Ovary (tissue), 9 donors: ENCODE data around the gene FUT3. TPM values are rescaled to one million over a fixed set of nuclear protein-coding genes. Genes with fewer than 3 reads are reported as not detected.

Experiments
- DNase-seq, 5 donors: peaks; one replicate each; pipeline ENCODE4 v3.0.0-alpha.2; 2019 to 2020
- H3K27ac ChIP-seq, 2 donors: fragments of 200-600 bp; one replicate each; pipeline versions ENCODE4 v1.5.1 to v1.8.0; 2019 to 2022
- H3K27me3 ChIP-seq: fragments of 200-600 bp; one replicate; pipeline ENCODE4 v1.8.0; 2022
- H3K36me3 ChIP-seq: fragments of 200-600 bp; sonication (generic); one replicate; pipeline ENCODE4 v1.5.1; 2019
- H3K4me1 ChIP-seq: one replicate; pipeline ENCODE4 v1.8.1; 2013; ENCODE audit warnings: mild to moderate bottlenecking, moderate library complexity; ENCODE audit not compliant: insufficient read depth
- H3K4me3 ChIP-seq: fragments of 200-600 bp; sonication (generic); one replicate; pipeline ENCODE4 v1.5.1; 2017
- H3K9me3 ChIP-seq, 2 donors: fragments of 200-600 bp in 1 of 2; sonication (generic) in 1 of 2; one replicate each; pipeline versions ENCODE4 v1.5.1 to v1.8.1; 2013 to 2019; ENCODE audit warnings: mild to moderate bottlenecking in 1 of 2, moderate library complexity in 1 of 2
- EP300 ChIP-seq: sonication (generic); formaldehyde crosslinking; IDR thresholded peaks from one replicate; pipeline ENCODE4 v1.6.1; 2017; ENCODE audit warnings: antibody characterized with exemption
- POLR2A ChIP-seq: fragments of 450-650 bp; IDR thresholded peaks from one replicate; pipeline ENCODE4 v1.6.1; 2017; ENCODE audit warnings: antibody characterized with exemption, mild to moderate bottlenecking, moderate library complexity
- WGBS, 3 donors: extraction: QIAGEN DNeasy Blood & Tissue Kit in 1 of 3; methylation state at CpG; one replicate each; pipeline versions ENCODE4 v1.1.5 to v1.1.7; 2013 to 2017; 5-methylcytosine and 5-hydroxymethylcytosine counted together
- intact Hi-C, 4 donors: fragments of 100-400 bp; cut with DNase I; formaldehyde crosslinking; loops; one replicate each; pipeline versions ENCODE4 v1.11.0 to v1.15.1; 2022 to 2023
- polyA plus RNA-seq, 2 donors: library from polyadenylated mRNA; stranded (reverse); fragments of 200-250 nt in 1 of 2; fragments of 350-450 nt in 1 of 2; fragmentation: Illumina TruSeq in 1 of 2; extraction: RNeasy Lipid Tissue Mini Kit (QIAGEN cat#74804) in 1 of 2; gene quantifications; one replicate each; pipeline ENCODE4 v1.2.3, GENCODE V29; 2013 to 2014
- total RNA-seq, 7 donors: library from RNA; depleted of rRNA in 2 of 7; stranded (reverse); fragments of >200 nt in 2 of 7; fragmentation: NEBNext Ultra II Directional in 3 of 7; extraction: Animal tissue kit (Norgen Biotek cat#: 25700) in 3 of 7; gene quantifications; one replicate each; pipeline versions ENCODE4 v1.1.0 to v1.2.4, GENCODE V29; 2016 to 2023
- TF ChIP-seq, protein P1 (sequence below), 3 donors: fragments of 450-650 bp in 2 of 3; fragments of 200-600 bp in 1 of 3; IDR thresholded peaks; one replicate each; pipeline versions ENCODE4 v1.5.1 to v1.8.0; 2016 to 2022; ENCODE audit warnings: antibody characterized with exemption in 3 of 3, mild to moderate bottlenecking in 1 of 3
- donor health status: DM: no; HTN: no; CAD: no; lungs with moderate emphysema.
- donor health status: DM: no; HTN: no; CAD: no.
- donor health status: Bipolar disorder and iron deficiency.
- donor health status: DM: yes; HTN: yes; CAD: no.
- donor health status: DM: no; HTN: no; CAD: no.
- donor health status: DM: yes; HTN: yes; CAD: no.

The FUT3 gene
- total and polyA plus RNA-seq, 9 donors: 0.04 to 1.8 (median 0.15) TPM; not detected in 3

DNA sequence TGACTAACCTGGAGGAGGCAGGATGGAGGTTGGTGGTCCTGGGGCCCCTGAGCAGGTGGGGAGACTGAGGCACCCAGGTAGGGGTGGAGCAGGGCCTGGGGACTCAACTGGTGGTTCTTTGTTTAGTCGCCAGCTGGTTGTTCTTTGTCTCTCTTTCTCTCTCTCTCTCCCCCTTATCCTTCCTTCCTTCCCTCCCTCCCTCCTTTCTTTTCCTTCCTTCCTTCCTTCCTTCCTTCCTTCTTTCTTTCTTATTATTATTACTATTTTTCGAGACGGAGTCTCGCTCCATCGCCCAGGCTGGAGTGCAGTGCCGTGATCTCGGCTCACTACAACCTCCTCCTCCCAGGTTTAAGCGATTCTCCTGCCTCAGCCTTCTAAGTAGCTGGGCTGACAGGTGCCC, 53.0 kb downstream of the FUT3 start:
- TF ChIP-seq POLR2A: no peak
- TF ChIP-seq, protein P1, sequence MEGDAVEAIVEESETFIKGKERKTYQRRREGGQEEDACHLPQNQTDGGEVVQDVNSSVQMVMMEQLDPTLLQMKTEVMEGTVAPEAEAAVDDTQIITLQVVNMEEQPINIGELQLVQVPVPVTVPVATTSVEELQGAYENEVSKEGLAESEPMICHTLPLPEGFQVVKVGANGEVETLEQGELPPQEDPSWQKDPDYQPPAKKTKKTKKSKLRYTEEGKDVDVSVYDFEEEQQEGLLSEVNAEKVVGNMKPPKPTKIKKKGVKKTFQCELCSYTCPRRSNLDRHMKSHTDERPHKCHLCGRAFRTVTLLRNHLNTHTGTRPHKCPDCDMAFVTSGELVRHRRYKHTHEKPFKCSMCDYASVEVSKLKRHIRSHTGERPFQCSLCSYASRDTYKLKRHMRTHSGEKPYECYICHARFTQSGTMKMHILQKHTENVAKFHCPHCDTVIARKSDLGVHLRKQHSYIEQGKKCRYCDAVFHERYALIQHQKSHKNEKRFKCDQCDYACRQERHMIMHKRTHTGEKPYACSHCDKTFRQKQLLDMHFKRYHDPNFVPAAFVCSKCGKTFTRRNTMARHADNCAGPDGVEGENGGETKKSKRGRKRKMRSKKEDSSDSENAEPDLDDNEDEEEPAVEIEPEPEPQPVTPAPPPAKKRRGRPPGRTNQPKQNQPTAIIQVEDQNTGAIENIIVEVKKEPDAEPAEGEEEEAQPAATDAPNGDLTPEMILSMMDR (IDR thresholded peaks at IDR 0.05): no peak
- TF ChIP-seq EP300: no peak
- no peak overlapping the region for H3K4me3 ChIP-seq
- 90 to 91% (median 90%) methylated on average over 8 of the region's 8 CpGs for WGBS, 3 donors
- intact Hi-C loops: no loop called here
- no peaks in the 10 kb centered on the region for H3K9me3 ChIP-seq
- peaks cover 6% of the 10 kb centered on the region for H3K4me1 ChIP-seq
- no peaks in the 10 kb centered on the region for H3K36me3 ChIP-seq
- H3K27me3 ChIP-seq: no peaks in the 10 kb centered on the region
- DNase-seq: no peak
- H3K27ac ChIP-seq: no peak overlapping the region

GRCh38 chr19:5795382-5795919, 55.8 kb downstream of the FUT3 start:
- Histone ChIP-seq H3K36me3 (no peaks in the 10 kb centered on the region), H3K9me3 (no peaks in the 10 kb centered on the region), H3K27me3 (no peaks in the 10 kb centered on the region), H3K27ac (no peak overlapping the region), H3K4me1 (peaks cover 6% of the 10 kb centered on the region), H3K4me3 (no peak overlapping the region)
- intact Hi-C loops: no loop called here
- no peak for DNase-seq
- 81 to 82% (median 81%) methylated on average over 7 of the region's 7 CpGs for WGBS, 3 donors
- TF ChIP-seq EP300 (no peak), POLR2A (no peak)
- TF ChIP-seq, protein P1 (IDR thresholded peaks at IDR 0.05): no peak

DNA sequence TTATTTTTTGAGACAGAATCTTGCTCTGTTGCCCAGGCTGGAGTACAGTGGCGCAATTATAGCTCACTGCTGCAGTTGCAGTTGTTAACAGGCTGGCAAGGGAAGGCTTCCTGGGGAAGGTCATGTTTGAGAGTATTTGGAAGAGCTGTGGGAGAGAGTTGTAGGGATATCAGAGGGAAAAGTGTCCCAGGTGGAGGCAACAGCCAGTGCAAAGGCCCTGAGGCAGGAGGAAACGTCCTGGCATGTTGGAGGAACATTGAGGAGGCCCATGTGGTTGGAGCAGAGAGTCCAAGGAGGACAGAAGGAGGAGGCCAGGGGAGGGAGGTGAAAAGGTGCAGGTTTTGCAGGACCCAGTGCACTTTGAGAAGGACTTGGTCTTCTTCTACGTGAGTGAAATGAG, 58.1 kb downstream of the FUT3 start:
- no peaks in the 10 kb centered on the region for H3K4me1 ChIP-seq
- H3K27me3 ChIP-seq: no peaks in the 10 kb centered on the region
- WGBS, 3 donors: 79 to 88% (median 86%) methylated on average over 3 of the region's 3 CpGs
- no peak overlapping the region for H3K4me3 ChIP-seq
- no peak overlapping the region for H3K27ac ChIP-seq
- TF ChIP-seq POLR2A (no peak), EP300 (no peak)
- TF ChIP-seq, protein P1 (IDR thresholded peaks at IDR 0.05): no peak
- H3K36me3 ChIP-seq: peaks cover 2% of the 10 kb centered on the region
- DNase-seq: no peak
- intact Hi-C loops: no loop called here
- H3K9me3 ChIP-seq: no peaks in the 10 kb centered on the region

Other genes starting within 250 kb of the FUT3 start
- 100 to 1,000 TPM in 5 of 7 donors, 10 to 100 TPM in 2; 51.3 to 173 (median 109) TPM for gene SAFB2, start 228.7 kb downstream of the FUT3 start, total RNA-seq
- gene SAFB2, start 228.7 kb downstream of the FUT3 start, polyA plus RNA-seq: 100 to 1,000 TPM in 1 of 2 donors, 10 to 100 TPM in 1; 74.5 to 107 TPM
- 100 to 1,000 TPM in 1 of 7 donors, 10 to 100 TPM in 6; 66.9 to 108 (median 88.7) TPM for gene SAFB, start 228.4 kb downstream of the FUT3 start, total RNA-seq
- gene SAFB, start 228.4 kb downstream of the FUT3 start, polyA plus RNA-seq: 10 to 100 TPM; 64.1 to 72.5 TPM
- gene MICOS13, start 170.9 kb downstream of the FUT3 start, total RNA-seq: 10 to 100 TPM; 25.7 to 48.7 (median 44.2) TPM
- gene MICOS13, start 170.9 kb downstream of the FUT3 start, polyA plus RNA-seq: 10 to 100 TPM in 1 of 2 donors, 1 to 10 TPM in 1; 5.2 to 47.3 TPM
- 10 to 100 TPM in 2 of 7 donors, 1 to 10 TPM in 5; 3.1 to 20.7 (median 8.5) TPM for gene HSD11B1L, start 170.4 kb downstream of the FUT3 start, total RNA-seq
- 10 to 100 TPM in 1 of 2 donors, 1 to 10 TPM in 1; 3.5 to 10.6 TPM for gene HSD11B1L, start 170.4 kb downstream of the FUT3 start, polyA plus RNA-seq
- 1,000 to 10,000 TPM; 1,413 to 2,353 (median 1,897) TPM for gene RPL36, start 161.2 kb downstream of the FUT3 start, total RNA-seq
- gene RPL36, start 161.2 kb downstream of the FUT3 start, polyA plus RNA-seq: 1,000 to 10,000 TPM in 1 of 2 donors, 100 to 1,000 TPM in 1; 318 to 2,904 TPM
- gene LONP1, start 131.3 kb downstream of the FUT3 start, total RNA-seq: 10 to 100 TPM; 33.9 to 77.2 (median 56.1) TPM
- 10 to 100 TPM; 25.5 to 36.5 TPM for gene LONP1, start 131.3 kb downstream of the FUT3 start, polyA plus RNA-seq
- gene CATSPERD, start 130.8 kb downstream of the FUT3 start, total RNA-seq: 1 to 10 TPM in 1 of 7 donors, under 1 TPM in 1, not detected in 5; 0.67 to 4.5 TPM
- not detected for gene CATSPERD, start 130.8 kb downstream of the FUT3 start, polyA plus RNA-seq
- gene PRR22, start 66.7 kb downstream of the FUT3 start, total RNA-seq: 1 to 10 TPM in 5 of 7 donors, under 1 TPM in 2; 0.24 to 3.8 (median 2.3) TPM
- gene PRR22, start 66.7 kb downstream of the FUT3 start, polyA plus RNA-seq: 1 to 10 TPM in 1 of 2 donors, not detected in 1; 1.6 TPM
- gene DUS3L, start 60.3 kb downstream of the FUT3 start, total RNA-seq: 10 to 100 TPM; 29.3 to 50.1 (median 39.9) TPM
- 10 to 100 TPM in 1 of 2 donors, 1 to 10 TPM in 1; 1.2 to 39.7 TPM for gene DUS3L, start 60.3 kb downstream of the FUT3 start, polyA plus RNA-seq
- 1 to 10 TPM in 2 of 7 donors, under 1 TPM in 2, not detected in 3; 0.38 to 2.8 (median 1.3) TPM for gene NRTN, start 46.4 kb downstream of the FUT3 start, total RNA-seq
- under 1 TPM in 1 of 2 donors, not detected in 1; 0.11 TPM for gene NRTN, start 46.4 kb downstream of the FUT3 start, polyA plus RNA-seq
- gene FUT6, start 11.7 kb downstream of the FUT3 start, total RNA-seq: 1 to 10 TPM in 1 of 7 donors, under 1 TPM in 3, not detected in 3; 0.11 to 2.6 (median 0.38) TPM
- not detected for gene FUT6, start 11.7 kb downstream of the FUT3 start, polyA plus RNA-seq
- under 1 TPM in 3 of 7 donors, not detected in 4; 0.15 to 0.23 (median 0.22) TPM for gene FUT5, start 19.1 kb upstream of the FUT3 start, total RNA-seq
- not detected for gene FUT5, start 19.1 kb upstream of the FUT3 start, polyA plus RNA-seq
- 100 to 1,000 TPM; 169 to 352 (median 203) TPM for gene NDUFA11, start 52.3 kb upstream of the FUT3 start, total RNA-seq
- gene NDUFA11, start 52.3 kb upstream of the FUT3 start, polyA plus RNA-seq: 100 to 1,000 TPM in 1 of 2 donors, 1 to 10 TPM in 1; 3.9 to 315 TPM
- gene VMAC, start 53.4 kb upstream of the FUT3 start, total RNA-seq: 1 to 10 TPM; 5.0 to 8.5 (median 7.0) TPM
- gene VMAC, start 53.4 kb upstream of the FUT3 start, polyA plus RNA-seq: 1 to 10 TPM; 3.4 to 6.4 TPM
- 100 to 1,000 TPM in 1 of 7 donors, 10 to 100 TPM in 5, 1 to 10 TPM in 1; 7.0 to 313 (median 35.8) TPM for gene CAPS, start 62.8 kb upstream of the FUT3 start, total RNA-seq
- 10 to 100 TPM in 1 of 2 donors, 1 to 10 TPM in 1; 1.7 to 12.4 TPM for gene CAPS, start 62.8 kb upstream of the FUT3 start, polyA plus RNA-seq
- gene RANBP3, start 126.7 kb upstream of the FUT3 start, total RNA-seq: 10 to 100 TPM; 56.2 to 88.4 (median 67.9) TPM
- gene RANBP3, start 126.7 kb upstream of the FUT3 start, polyA plus RNA-seq: 10 to 100 TPM; 54.0 to 72.9 TPM